K562 (cell line): ENCODE data around the gene HOXA9. TPM values are rescaled to one million over a fixed set of nuclear protein-coding genes. Genes with fewer than 3 reads are reported as not detected.

Experiments
- ARID4B ChIP-seq: sonication (generic); formaldehyde crosslinking; IDR thresholded peaks from 2 replicates; pipeline ENCODE4 v1.8.0; 2022; ENCODE audit warnings: mild to moderate bottlenecking, missing genetic modification reagents
- ESRRA ChIP-seq: fragments of 450-650 bp; IDR thresholded peaks from 2 replicates; pipeline ENCODE4 v1.6.1; 2014; ENCODE audit warnings: low read depth, mild to moderate bottlenecking, moderate library complexity, borderline replicate concordance
- GTF2F1 ChIP-seq: IDR thresholded peaks from 2 replicates; pipeline ENCODE4 v1.6.1; 2011; ENCODE audit warnings: low read depth, low read length, improper control_type of control experiment
- HNRNPH1 ChIP-seq: fragments of 200-400 bp; formaldehyde crosslinking; optimal IDR thresholded peaks from 2 replicates; pipeline ENCODE3; 2017; ENCODE audit warnings: low read depth, mild to moderate bottlenecking, low read length, moderate library complexity
- KLF13 ChIP-seq: fragments of 450-650 bp; IDR thresholded peaks from 2 replicates; pipeline ENCODE4 v1.6.1; 2016; ENCODE audit warnings: missing genetic modification characterization, low read depth, mild to moderate bottlenecking, missing compliant biosample characterization, moderate library complexity, borderline replicate concordance
- REST ChIP-seq, 2 experiments: fragments of 450-650 bp; formaldehyde crosslinking in 1 of 2; IDR thresholded peaks; 2 replicates each; pipeline versions ENCODE4 v1.4.0 to v1.6.1; 2014 to 2020; ENCODE audit warnings: mild to moderate bottlenecking in 2 of 2, borderline replicate concordance in 1 of 2, low read depth in 1 of 2
- SIN3A ChIP-seq, 2 experiments: fragments of 150-350 bp in 1 of 2; IDR thresholded peaks; 2 replicates each; pipeline ENCODE4 v1.6.1; 2011 to 2016; ENCODE audit warnings: borderline replicate concordance in 2 of 2, low read depth in 2 of 2, low read length in 2 of 2, mild to moderate bottlenecking in 2 of 2, moderate library complexity in 2 of 2; ENCODE audit not compliant: control insufficient read depth in 1 of 2
- ZNF143 ChIP-seq: sonication (generic); formaldehyde crosslinking; IDR thresholded peaks from 2 replicates; pipeline ENCODE4 v1.9.0; 2022; ENCODE audit warnings: mild to moderate bottlenecking, missing genetic modification reagents
- ZNF384 ChIP-seq: IDR thresholded peaks from 2 replicates; pipeline ENCODE4 v1.6.1; 2012; ENCODE audit warnings: low read depth, low read length, improper control_type of control experiment
- polyA plus RNA-seq, 8 experiments: library from polyadenylated mRNA; depleted of rRNA in 4 of 8; stranded (reverse) in 5 of 8; unstranded in 3 of 8; fragments of >200 nt; fragmentation: Nextera tagmentation in 2 of 8; fragmentation: Illumina TruSeq in 1 of 8; extraction: Ambion mirVana in 2 of 8; extraction: Trizol in 1 of 8; gene quantifications; 2 replicates each; pipeline versions ENCODE4 v1.2.1 to v1.2.3, GENCODE V29; 2011 to 2014; ENCODE audit warnings: inconsistent platforms in 1 of 8, missing spikeins in 1 of 8
- total RNA-seq, 7 experiments: library from RNA; depleted of rRNA in 6 of 7; stranded (reverse); fragments of >200 nt in 6 of 7; fragmentation: Illumina TruSeq in 2 of 7; extraction: Trizol in 2 of 7; gene quantifications; 2 replicates each; pipeline versions ENCODE4 v1.2.1 to v1.2.3, GENCODE V29; 2011 to 2021; ENCODE audit warnings: low replicate concordance in 1 of 7
- TF ChIP-seq, protein P1 (sequence below): fragments of 250-450 bp; sonication (Bioruptor Pico); IDR thresholded peaks from 2 replicates; pipeline ENCODE4 v1.8.0; 2022; ENCODE audit warnings: moderate library complexity, mild to moderate bottlenecking, inconsistent platforms

The HOXA9 gene
- total and polyA plus RNA-seq, 9 of the 15 experiments (the other 6 are each of a cell fraction or from before 2014, with no cell fraction given), result not detected

- TF ChIP-seq REST (IDR thresholded peaks at IDR 0.05; ENCODE audit: borderline replicate concordance), result peak; percentile 80
- no peak for TF ChIP-seq REST (CRISPR knock-in tag; IDR thresholded peaks at IDR 0.05; ENCODE audit: low read depth)
- 0 out of 2 replicates have a peak, but pooled peaks have one; percentile 41 for TF ChIP-seq ZNF384
- peak; percentile 96 for TF ChIP-seq ESRRA
- TF ChIP-seq SIN3A (IDR thresholded peaks at IDR 0.05; ENCODE audit: borderline replicate concordance in 2 of 2, control insufficient read depth in 1 of 2, low read depth in 2 of 2, low read length in 2 of 2), result no peak
- TF ChIP-seq, protein P1, sequence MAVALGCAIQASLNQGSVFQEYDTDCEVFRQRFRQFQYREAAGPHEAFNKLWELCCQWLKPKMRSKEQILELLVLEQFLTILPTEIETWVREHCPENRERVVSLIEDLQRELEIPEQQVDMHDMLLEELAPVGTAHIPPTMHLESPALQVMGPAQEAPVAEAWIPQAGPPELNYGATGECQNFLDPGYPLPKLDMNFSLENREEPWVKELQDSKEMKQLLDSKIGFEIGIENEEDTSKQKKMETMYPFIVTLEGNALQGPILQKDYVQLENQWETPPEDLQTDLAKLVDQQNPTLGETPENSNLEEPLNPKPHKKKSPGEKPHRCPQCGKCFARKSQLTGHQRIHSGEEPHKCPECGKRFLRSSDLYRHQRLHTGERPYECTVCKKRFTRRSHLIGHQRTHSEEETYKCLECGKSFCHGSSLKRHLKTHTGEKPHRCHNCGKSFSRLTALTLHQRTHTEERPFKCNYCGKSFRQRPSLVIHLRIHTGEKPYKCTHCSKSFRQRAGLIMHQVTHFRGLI (CRISPR knock-in tag), result no peak
- no peak for TF ChIP-seq ARID4B (CRISPR knock-in tag)
- no peak for TF ChIP-seq GTF2F1
- TF ChIP-seq KLF13 (tag), result no peak
- TF ChIP-seq HNRNPH1, result no peak
- no peak for TF ChIP-seq ZNF143 (CRISPR knock-in tag)
Measured at GRCh38 chr7:27196287-27196767, 31.0 kb upstream of the HOXA9 start (continued).
